ENCODE data around the gene HNRNPL.
"Not testable (repeated sequence)": the region's sequence is repeated elsewhere in the genome, so short reads cannot be mapped to it uniquely, and the experiment has no call there.

DNA sequence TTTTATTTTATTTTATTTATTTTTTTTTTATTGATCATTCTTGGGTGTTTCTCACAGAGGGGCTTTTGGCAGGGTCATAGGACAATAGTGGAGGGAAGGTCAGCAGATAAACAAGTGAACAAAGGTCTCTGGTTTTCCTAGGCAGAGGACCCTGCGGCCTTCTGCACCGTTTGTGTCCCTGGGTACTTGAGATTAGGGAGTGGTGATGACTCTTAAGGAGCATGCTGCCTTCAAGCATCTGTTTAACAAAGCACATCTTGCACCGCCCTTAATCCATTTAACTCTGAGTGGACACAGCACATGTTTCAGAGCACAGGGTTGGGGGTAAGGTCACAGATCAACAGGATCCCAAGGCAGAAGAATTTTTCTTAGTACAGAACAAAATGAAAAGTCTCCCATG, 5.2 kb upstream of the HNRNPL start:
- not testable (repeated sequence) for TF ChIP-seq CTCF, POLR2A, EP300, POLR2AphosphoS5 (IDR thresholded peaks at IDR 0.05)
